ENCODE data around the gene CRBN.

GRCh38 chr3:3189102-3189727, 9.7 kb upstream of the CRBN start:
- TF ChIP-seq NFIC (IDR thresholded peaks at IDR 0.05): no peak
- TF ChIP-seq EP300 (IDR thresholded peaks at IDR 0.05; ENCODE audit: borderline replicate concordance): no peak
- TF ChIP-seq CREB1 (IDR thresholded peaks at IDR 0.05; ENCODE audit: low read depth): no peak
- TF ChIP-seq TAF1 (IDR thresholded peaks at IDR 0.05; ENCODE audit: low read depth): no peak
- no peak for TF ChIP-seq FOXM1 (IDR thresholded peaks at IDR 0.05; ENCODE audit: borderline replicate concordance, low read depth)
- no peak for TF ChIP-seq REST (IDR thresholded peaks at IDR 0.05; ENCODE audit: low read depth)
- no peak for TF ChIP-seq MAX (IDR thresholded peaks at IDR 0.05)
- no peak for TF ChIP-seq EGR1 (IDR thresholded peaks at IDR 0.05)
- TF ChIP-seq YY1 (IDR thresholded peaks at IDR 0.05; ENCODE audit: low read depth): no peak
- TF ChIP-seq ZBTB7A (IDR thresholded peaks at IDR 0.05; ENCODE audit: low read depth): no peak
- no peak for TF ChIP-seq TEAD4 (IDR thresholded peaks at IDR 0.05)
